Transverse colon (tissue), 1 donor: ENCODE measurements around the gene GLIPR1.

Experiments used
- EP300 ChIP-seq: sonication (generic); formaldehyde crosslinking; IDR thresholded peaks from one replicate; pipeline ENCODE4 v1.6.1; 2017; ENCODE audit warnings: antibody characterized with exemption, low read depth
- POLR2A ChIP-seq: fragments of 450-650 bp; IDR thresholded peaks from one replicate; pipeline ENCODE4 v1.6.1; 2016; ENCODE audit warnings: antibody characterized with exemption, mild to moderate bottlenecking, moderate library complexity

DNA sequence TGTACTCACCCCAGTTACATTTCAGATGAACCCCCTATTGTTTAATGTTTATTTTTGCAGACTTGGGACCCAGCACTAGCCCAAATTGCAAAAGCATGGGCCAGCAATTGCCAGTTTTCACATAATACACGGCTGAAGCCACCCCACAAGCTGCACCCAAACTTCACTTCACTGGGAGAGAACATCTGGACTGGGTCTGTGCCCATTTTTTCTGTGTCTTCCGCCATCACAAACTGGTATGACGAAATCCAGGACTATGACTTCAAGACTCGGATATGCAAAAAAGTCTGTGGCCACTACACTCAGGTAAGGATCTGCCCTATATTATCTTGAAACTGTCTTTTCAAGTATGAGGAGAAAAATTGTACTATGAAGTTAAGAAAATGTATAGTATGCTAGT, 1.2 kb downstream of the GLIPR1 start:
- no peak for TF ChIP-seq EP300
- no peak for TF ChIP-seq POLR2A
